Measurements from ENCODE around the gene SERGEF. TPM values are rescaled to one million over a fixed set of nuclear protein-coding genes. Genes with fewer than 3 reads are reported as not detected.

Gene SERGEF
- total RNA-seq = 10 to 100 TPM; 11.8 to 34.7 (median 24.5) TPM

- H3K36me3 ChIP-seq = no peaks in the 10 kb centered on the region
- peak in 2 of 5 experiments; percentile 24 to 63 for TF ChIP-seq CTCF (IDR thresholded peaks at IDR 0.05 in 4 of 5, conservative IDR thresholded peaks at IDR 0.05 in 1 of 5)
- TF ChIP-seq POLR2A (IDR thresholded peaks at IDR 0.05) = peak; percentile 60 to 67
- H3K4me1 ChIP-seq = peaks cover 9 to 14% of the 10 kb centered on the region in 2 donors
- H3K27ac ChIP-seq = peak within 1 kb of the TSS; percentile 78 to 91 (median 86)
- peak within 1 kb of the TSS; percentile 78 to 100 (median 91) for H3K4me3 ChIP-seq
- no peaks in the 10 kb centered on the region for H3K27me3 ChIP-seq
- in situ Hi-C loops (cut with MboI; ENCODE audit: low sequenced_read_pairs in 4 of 4) (no loop called here), intact Hi-C loops (cut with DNase I; ENCODE audit: low total_unique reads) (loop anchor here (5.0 to 10.0 kb wide), 3 partner anchors 94 to 682 kb away; partner anchors contain the start of genes LDHA, SAAL1 and TMEM86A)
- H3K9me3 ChIP-seq = no peaks in the 10 kb centered on the region
- DNase-seq (peak; percentile 90 to 92), ATAC-seq (peak; percentile 84 to 86)
Measured at GRCh38 chr11:18012906-18013781, at the start of gene SERGEF. SERGEF (minus strand) TSS chr11:18013047; CDS start chr11:18013010, 37 bp downstream.

GRCh38 chr11:18061351-18061750 is 48.5 kb upstream of the SERGEF start:
- Histone ChIP-seq H3K27ac (no peak overlapping the region), H3K4me1 (peaks cover 0 to 6% of the 10 kb centered on the region in 2 donors), H3K9me3 (no peaks in the 10 kb centered on the region), H3K4me3 (no peak overlapping the region), H3K36me3 (no peaks in the 10 kb centered on the region), H3K27me3 (no peaks in the 10 kb centered on the region)
- TF ChIP-seq CTCF (IDR thresholded peaks at IDR 0.05 in 4 of 5, conservative IDR thresholded peaks at IDR 0.05 in 1 of 5) (no peak), POLR2A (IDR thresholded peaks at IDR 0.05) (no peak)
- in situ Hi-C loops (cut with MboI; ENCODE audit: low sequenced_read_pairs in 4 of 4) (no loop called here), intact Hi-C loops (cut with DNase I; ENCODE audit: low total_unique reads) (no loop called here)
- DNase-seq (no peak), ATAC-seq (no peak)

GRCh38 chr11:18056561-18057181 is 43.8 kb upstream of the SERGEF start:
- no peak for TF ChIP-seq CTCF (IDR thresholded peaks at IDR 0.05 in 4 of 5, conservative IDR thresholded peaks at IDR 0.05 in 1 of 5)
- TF ChIP-seq POLR2A (IDR thresholded peaks at IDR 0.05) = no peak
- H3K27ac ChIP-seq = no peak overlapping the region
- ATAC-seq (no peak), DNase-seq (no peak)
- no peaks in the 10 kb centered on the region for H3K36me3 ChIP-seq
- no peak overlapping the region for H3K4me3 ChIP-seq
- no peaks in the 10 kb centered on the region for H3K27me3 ChIP-seq
- no peaks in the 10 kb centered on the region for H3K9me3 ChIP-seq
- in situ Hi-C loops (cut with MboI; ENCODE audit: low sequenced_read_pairs in 4 of 4) (no loop called here), intact Hi-C loops (cut with DNase I; ENCODE audit: low total_unique reads) (no loop called here)
- peaks cover 0 to 6% of the 10 kb centered on the region in 2 donors for H3K4me1 ChIP-seq

GRCh38 chr11:18054511-18055103 is 41.8 kb upstream of the SERGEF start:
- TF ChIP-seq CTCF (IDR thresholded peaks at IDR 0.05 in 4 of 5, conservative IDR thresholded peaks at IDR 0.05 in 1 of 5) (no peak), POLR2A (IDR thresholded peaks at IDR 0.05) (no peak)
- Histone ChIP-seq H3K36me3 (no peaks in the 10 kb centered on the region), H3K4me1 (no peaks in the 10 kb centered on the region), H3K27ac (no peak overlapping the region), H3K4me3 (no peak overlapping the region), H3K9me3 (no peaks in the 10 kb centered on the region), H3K27me3 (no peaks in the 10 kb centered on the region)
- no peak for DNase-seq
- in situ Hi-C loops (cut with MboI; ENCODE audit: low sequenced_read_pairs in 4 of 4) = no loop called here
- intact Hi-C loops (cut with DNase I; ENCODE audit: low total_unique reads) = no loop called here
- ATAC-seq = no peak
